BE2C (cell line): ENCODE measurements around the gene TP73.

Source experiments
- DNase-seq: peaks from one replicate; pipeline ENCODE4 v3.0.0-alpha.2; 2020
- H3K27me3 ChIP-seq: fragments of 250-450 bp; sonication (Bioruptor Pico); 2 replicates; pipeline ENCODE4 v1.5.1; 2020; ENCODE audit warnings: mild to moderate bottlenecking
- H3K36me3 ChIP-seq: fragments of 250-450 bp; sonication (Bioruptor Pico); 2 replicates; pipeline ENCODE4 v1.5.1; 2020; ENCODE audit warnings: mild to moderate bottlenecking
- H3K4me1 ChIP-seq: fragments of 250-450 bp; sonication (Bioruptor Pico); 2 replicates; pipeline ENCODE4 v1.5.1; 2020
- H3K4me3 ChIP-seq: 2 replicates; pipeline ENCODE4 v1.5.1; 2011; ENCODE audit warnings: low read depth, low read length
- H3K9me3 ChIP-seq: fragments of 250-450 bp; sonication (Bioruptor Pico); 2 replicates; pipeline ENCODE4 v1.5.1; 2020
- CTCF ChIP-seq: IDR thresholded peaks from 2 replicates; pipeline ENCODE4 v1.5.1; 2012; ENCODE audit warnings: mild to moderate bottlenecking, low read depth, low read length

Gene TP73

GRCh38 chr1:3606779-3607702 lies 45.3 kb upstream of the TP73 start:
- no peaks in the 10 kb centered on the region for H3K27me3 ChIP-seq
- no peaks in the 10 kb centered on the region for H3K36me3 ChIP-seq
- H3K9me3 ChIP-seq, result no peaks in the 10 kb centered on the region
- no peak overlapping the region for H3K4me3 ChIP-seq
- no peaks in the 10 kb centered on the region for H3K4me1 ChIP-seq
- no peak for DNase-seq
- TF ChIP-seq CTCF, result no peak

GRCh38 chr1:3607703-3608065 lies 44.6 kb upstream of the TP73 start:
- Histone ChIP-seq H3K4me3 (no peak overlapping the region), H3K36me3 (no peaks in the 10 kb centered on the region), H3K4me1 (no peaks in the 10 kb centered on the region), H3K27me3 (no peaks in the 10 kb centered on the region), H3K9me3 (no peaks in the 10 kb centered on the region)
- DNase-seq, result no peak
- TF ChIP-seq CTCF, result no peak

GRCh38 chr1:3608154-3608553 lies 44.2 kb upstream of the TP73 start:
- H3K27me3 ChIP-seq, result no peaks in the 10 kb centered on the region
- no peak overlapping the region for H3K4me3 ChIP-seq
- H3K4me1 ChIP-seq, result no peaks in the 10 kb centered on the region
- H3K36me3 ChIP-seq, result no peaks in the 10 kb centered on the region
- TF ChIP-seq CTCF, result no peak
- no peaks in the 10 kb centered on the region for H3K9me3 ChIP-seq
- no peak for DNase-seq

GRCh38 chr1:3609016-3609768 lies 43.1 kb upstream of the TP73 start:
- Histone ChIP-seq H3K36me3 (no peaks in the 10 kb centered on the region), H3K9me3 (no peaks in the 10 kb centered on the region), H3K4me1 (no peaks in the 10 kb centered on the region), H3K4me3 (no peak overlapping the region), H3K27me3 (no peaks in the 10 kb centered on the region)
- TF ChIP-seq CTCF, result no peak
- DNase-seq, result no peak

- no peak for TF ChIP-seq CTCF
- no peak for DNase-seq
- Histone ChIP-seq H3K27me3 (no peaks in the 10 kb centered on the region), H3K4me3 (no peak overlapping the region), H3K4me1 (no peaks in the 10 kb centered on the region), H3K9me3 (no peaks in the 10 kb centered on the region), H3K36me3 (no peaks in the 10 kb centered on the region)
Observed at GRCh38 chr1:3609769-3610526, 42.4 kb upstream of the TP73 start.
